Mesendoderm (in vitro differentiated cells): Measurements from ENCODE around the gene ARHGEF10L.
A peak's percentile ranks its signal among the peaks of the same experiment; 100 is the strongest.

Experiments used
- DNase-seq: peaks from one replicate; pipeline ENCODE4 v3.0.0; 2013
- H2AK5ac ChIP-seq: 2 replicates; pipeline ENCODE4 v1.6.1; 2013; ENCODE audit warnings: low read length, inconsistent platforms
- H2BK120ac ChIP-seq: 2 replicates; pipeline ENCODE4 v1.6.1; 2013; ENCODE audit warnings: low read depth, mild to moderate bottlenecking, low read length, moderate library complexity, mixed read lengths
- H2BK15ac ChIP-seq: replicated peaks from 2 replicates; pipeline ENCODE4 v1.6.1; 2013; ENCODE audit warnings: low read depth, mild to moderate bottlenecking, moderate library complexity
- H2BK5ac ChIP-seq: 2 replicates; pipeline ENCODE4 v1.6.1; 2013; ENCODE audit warnings: low read length, inconsistent platforms
- H3K18ac ChIP-seq: 2 replicates; pipeline ENCODE4 v1.6.1; 2013; ENCODE audit warnings: mild to moderate bottlenecking, low read length, mixed read lengths
- H3K23ac ChIP-seq: one replicate; pipeline ENCODE4 v1.6.1; 2013; ENCODE audit warnings: low read length
- H3K27ac ChIP-seq: 2 replicates; pipeline ENCODE4 v1.5.1; 2013; ENCODE audit warnings: low read depth, mild to moderate bottlenecking, inconsistent platforms, low read length, moderate library complexity
- H3K27me3 ChIP-seq: 2 replicates; pipeline ENCODE4 v1.6.1; 2013; ENCODE audit warnings: low read length, control low read depth, mild to moderate bottlenecking, inconsistent platforms; ENCODE audit not compliant: insufficient read depth, poor library complexity
- H3K36me3 ChIP-seq: 2 replicates; pipeline ENCODE4 v1.6.1; 2013; ENCODE audit warnings: low read length, inconsistent platforms; ENCODE audit not compliant: control insufficient read depth, insufficient read depth
- H3K4ac ChIP-seq: one replicate; pipeline ENCODE4 v1.6.1; 2013; ENCODE audit warnings: low read depth, mild to moderate bottlenecking, low read length, moderate library complexity
- H3K4me1 ChIP-seq: 2 replicates; pipeline ENCODE4 v1.6.1; 2013; ENCODE audit warnings: low read depth, low read length, inconsistent platforms; ENCODE audit not compliant: control insufficient read depth
- H3K4me2 ChIP-seq: 2 replicates; pipeline ENCODE4 v1.6.1; 2013; ENCODE audit warnings: low read length
- H3K4me3 ChIP-seq: 2 replicates; pipeline ENCODE4 v1.5.1; 2013; ENCODE audit warnings: mild to moderate bottlenecking, low read length
- H3K56ac ChIP-seq: one replicate; pipeline ENCODE4 v1.6.1; 2013; ENCODE audit warnings: low read length
- H3K79me1 ChIP-seq: 2 replicates; pipeline ENCODE4 v1.6.1; 2013; ENCODE audit warnings: low read length, inconsistent platforms
- H3K79me2 ChIP-seq: 2 replicates; pipeline ENCODE4 v1.6.1; 2013; ENCODE audit warnings: mild to moderate bottlenecking, low read length; ENCODE audit not compliant: control insufficient read depth, insufficient read depth
- H3K9ac ChIP-seq: 2 replicates; pipeline ENCODE4 v1.6.1; 2013; ENCODE audit warnings: low read length, inconsistent platforms
- H4K5ac ChIP-seq: one replicate; pipeline ENCODE4 v1.6.1; 2013; ENCODE audit warnings: low read length
- H4K8ac ChIP-seq: one replicate; pipeline ENCODE4 v1.6.1; 2013; ENCODE audit warnings: low read depth, mild to moderate bottlenecking, control low read depth, low read length, moderate library complexity
- WGBS: extraction: QIAGEN DNeasy Blood & Tissue Kit; methylation state at CpG from one replicate; pipeline ENCODE4 v1.1.7; 2013; ENCODE audit warnings: low lambda C conversion rate, missing lambda C conversion rate; ENCODE audit not compliant: insufficient coverage; ENCODE audit errors: extremely low coverage; 5-methylcytosine and 5-hydroxymethylcytosine counted together

ARHGEF10L gene

GRCh38 chr1:17599954-17600300, 60.4 kb downstream of the ARHGEF10L start:
- Histone ChIP-seq H3K27ac (no peak overlapping the region), H3K4ac (no peak overlapping the region), H3K4me3 (no peak overlapping the region), H3K9ac (no peak overlapping the region), H3K27me3 (no peaks in the 10 kb centered on the region), H2BK120ac (no peak overlapping the region), H3K79me1 (peaks cover 3% of the 10 kb centered on the region), H3K56ac (no peak overlapping the region), H2AK5ac (no peak overlapping the region), H4K8ac (no peak overlapping the region), H3K23ac (no peak overlapping the region), H3K79me2 (no peaks in the 10 kb centered on the region), H2BK15ac (no peak overlapping the region), H3K4me2 (no peak overlapping the region), H3K18ac (no peak overlapping the region), H3K36me3 (no peaks in the 10 kb centered on the region), H3K4me1 (peaks cover 8% of the 10 kb centered on the region), H4K5ac (no peak overlapping the region), H2BK5ac (no peak overlapping the region)
- DNase-seq = no peak
- no CpG with 5 or more reads among the region's 5 CpGs for WGBS

GRCh38 chr1:17600321-17600720, 60.8 kb downstream of the ARHGEF10L start:
- no CpG with 5 or more reads among the region's 6 CpGs for WGBS
- Histone ChIP-seq H4K5ac (no peak overlapping the region), H3K23ac (no peak overlapping the region), H3K4me2 (no peak overlapping the region), H2BK5ac (no peak overlapping the region), H3K9ac (no peak overlapping the region), H3K4me1 (peaks cover 8% of the 10 kb centered on the region), H2AK5ac (no peak overlapping the region), H3K36me3 (no peaks in the 10 kb centered on the region), H3K4me3 (no peak overlapping the region), H3K27me3 (no peaks in the 10 kb centered on the region), H3K56ac (no peak overlapping the region), H3K27ac (no peak overlapping the region), H2BK15ac (no peak overlapping the region), H3K79me2 (no peaks in the 10 kb centered on the region), H3K79me1 (peaks cover 3% of the 10 kb centered on the region), H2BK120ac (no peak overlapping the region), H4K8ac (no peak overlapping the region), H3K4ac (no peak overlapping the region), H3K18ac (no peak overlapping the region)
- no peak for DNase-seq

GRCh38 chr1:17601643-17602382, 62.3 kb downstream of the ARHGEF10L start:
- no peak overlapping the region for H3K4me2 ChIP-seq
- H3K23ac ChIP-seq = no peak overlapping the region
- no peak overlapping the region for H3K56ac ChIP-seq
- no peak overlapping the region for H3K4ac ChIP-seq
- H4K8ac ChIP-seq = no peak overlapping the region
- WGBS = no CpG with 5 or more reads among the region's 17 CpGs
- H3K36me3 ChIP-seq = no peaks in the 10 kb centered on the region
- no peak overlapping the region for H2BK120ac ChIP-seq
- H3K79me2 ChIP-seq = no peaks in the 10 kb centered on the region
- H3K18ac ChIP-seq = no peak overlapping the region
- no peak overlapping the region for H3K27ac ChIP-seq
- no peak overlapping the region for H2BK15ac ChIP-seq
- H2AK5ac ChIP-seq = no peak overlapping the region
- no peak overlapping the region for H2BK5ac ChIP-seq
- H3K4me1 ChIP-seq = peaks cover 3% of the 10 kb centered on the region
- H3K4me3 ChIP-seq = no peak overlapping the region
- H3K9ac ChIP-seq = no peak overlapping the region
- no peaks in the 10 kb centered on the region for H3K27me3 ChIP-seq
- H3K79me1 ChIP-seq = peaks cover 3% of the 10 kb centered on the region
- peak; percentile 62 for DNase-seq
- H4K5ac ChIP-seq = no peak overlapping the region

- no peak overlapping the region for H3K56ac ChIP-seq
- no peak overlapping the region for H3K4me3 ChIP-seq
- no peak overlapping the region for H3K27ac ChIP-seq
- no peak overlapping the region for H4K8ac ChIP-seq
- H3K23ac ChIP-seq = no peak overlapping the region
- H4K5ac ChIP-seq = no peak overlapping the region
- H3K4me1 ChIP-seq = no peaks in the 10 kb centered on the region
- H2BK5ac ChIP-seq = no peak overlapping the region
- H3K36me3 ChIP-seq = no peaks in the 10 kb centered on the region
- no peaks in the 10 kb centered on the region for H3K27me3 ChIP-seq
- H3K4me2 ChIP-seq = no peak overlapping the region
- WGBS = no CpG with 5 or more reads among the region's 26 CpGs
- no peak overlapping the region for H3K9ac ChIP-seq
- DNase-seq = no peak
- H3K4ac ChIP-seq = no peak overlapping the region
- H3K18ac ChIP-seq = no peak overlapping the region
- no peak overlapping the region for H2BK120ac ChIP-seq
- H2BK15ac ChIP-seq = no peak overlapping the region
- H3K79me1 ChIP-seq = peaks cover 1% of the 10 kb centered on the region
- H3K79me2 ChIP-seq = no peaks in the 10 kb centered on the region
- no peak overlapping the region for H2AK5ac ChIP-seq
Measured at GRCh38 chr1:17603091-17603841, 63.8 kb downstream of the ARHGEF10L start.

GRCh38 chr1:17605582-17606344, 66.3 kb downstream of the ARHGEF10L start:
- Histone ChIP-seq H3K36me3 (peaks cover 2% of the 10 kb centered on the region), H4K5ac (no peak overlapping the region), H2BK5ac (no peak overlapping the region), H3K18ac (no peak overlapping the region), H2BK15ac (no peak overlapping the region), H4K8ac (no peak overlapping the region), H3K4me3 (no peak overlapping the region), H2AK5ac (no peak overlapping the region), H3K79me1 (no peaks in the 10 kb centered on the region), H3K4me2 (no peak overlapping the region), H2BK120ac (no peak overlapping the region), H3K4ac (no peak overlapping the region), H3K27ac (no peak overlapping the region), H3K4me1 (no peaks in the 10 kb centered on the region), H3K56ac (no peak overlapping the region), H3K9ac (no peak overlapping the region), H3K79me2 (no peaks in the 10 kb centered on the region), H3K27me3 (no peaks in the 10 kb centered on the region), H3K23ac (no peak overlapping the region)
- no CpG with 5 or more reads among the region's 15 CpGs for WGBS
- DNase-seq = no peak
